Raji (cell line): ENCODE results near the gene GAS2L2.

Source experiments
- POLR2A ChIP-seq: IDR thresholded peaks from 2 replicates; pipeline ENCODE4 v1.6.1; 2011; ENCODE audit warnings: low read depth, low read length, control low read depth; ENCODE audit not compliant: insufficient read depth

Gene GAS2L2

GRCh38 chr17:35780950-35781349 is 27.9 kb upstream of the GAS2L2 start:
- no peak for TF ChIP-seq POLR2A

- TF ChIP-seq POLR2A = no peak
Observed at GRCh38 chr17:35778641-35779196, 25.7 kb upstream of the GAS2L2 start.

GRCh38 chr17:35775583-35775982 is 22.5 kb upstream of the GAS2L2 start:
- TF ChIP-seq POLR2A = no peak

- no peak for TF ChIP-seq POLR2A
Observed at GRCh38 chr17:35775039-35775438, 22.0 kb upstream of the GAS2L2 start.

GRCh38 chr17:35774499-35774898 is 21.5 kb upstream of the GAS2L2 start:
- TF ChIP-seq POLR2A = no peak

GRCh38 chr17:35773679-35774425 is 20.8 kb upstream of the GAS2L2 start:
- TF ChIP-seq POLR2A = no peak

- TF ChIP-seq POLR2A = no peak
Observed at GRCh38 chr17:35773129-35773528, 20.1 kb upstream of the GAS2L2 start.

- TF ChIP-seq POLR2A = no peak
Observed at GRCh38 chr17:35769895-35770486, 17.0 kb upstream of the GAS2L2 start.

GRCh38 chr17:35768797-35769196 is 15.8 kb upstream of the GAS2L2 start:
- TF ChIP-seq POLR2A = no peak

GRCh38 chr17:35766903-35767510 is 14.0 kb upstream of the GAS2L2 start:
- no peak for TF ChIP-seq POLR2A

- no peak for TF ChIP-seq POLR2A
Observed at GRCh38 chr17:35766489-35766877, 13.4 kb upstream of the GAS2L2 start.

- no peak for TF ChIP-seq POLR2A
Observed at GRCh38 chr17:35765756-35766488, 12.9 kb upstream of the GAS2L2 start.

GRCh38 chr17:35765086-35765710 is 12.2 kb upstream of the GAS2L2 start:
- TF ChIP-seq POLR2A = no peak

- TF ChIP-seq POLR2A = peak; percentile 35; the same call in 1 of the 2 replicates
Observed at GRCh38 chr17:35764123-35764991, 11.3 kb upstream of the GAS2L2 start.
